Measurements from ENCODE around the gene CDHR2. TPM values are rescaled to one million over a fixed set of nuclear protein-coding genes. Genes with fewer than 3 reads are reported as not detected.
A peak's percentile ranks its signal among the peaks of the same experiment; 100 is the strongest.

The CDHR2 gene
- total and polyA plus RNA-seq, 2 of the 13 experiments (the other 11 are each of a cell fraction or from before 2014, with no cell fraction given) = 17.9 to 20.9 TPM

DNA sequence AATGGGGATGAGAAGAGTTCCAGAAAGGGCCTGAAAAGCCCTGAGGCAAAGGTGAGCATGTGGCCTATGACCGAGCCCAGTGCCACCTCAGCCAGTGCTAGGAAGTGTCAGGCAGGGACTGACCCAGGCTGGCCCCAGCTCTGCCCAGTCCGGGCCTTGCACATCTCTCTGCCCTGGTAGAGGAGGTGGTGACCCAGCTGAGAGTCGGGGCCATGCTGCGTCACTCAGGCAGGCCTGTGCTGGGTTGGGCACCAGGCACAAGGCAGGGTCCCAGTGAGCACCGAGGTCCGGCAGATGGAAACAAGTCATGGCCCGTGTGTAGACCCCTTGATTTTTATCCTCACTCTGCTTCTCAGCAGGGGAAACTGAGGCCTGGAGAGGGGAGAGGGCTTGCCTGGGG, 729 bp downstream of the CDHR2 start (continued):
- TF ChIP-seq DZIP1 (CRISPR knock-in tag; IDR thresholded peaks at IDR 0.05) = peak; percentile 14; the same call in 1 of the 2 replicates
- TF ChIP-seq SP2 (CRISPR knock-in tag; IDR thresholded peaks at IDR 0.05) = no peak
- no peak for TF ChIP-seq GATAD2A (CRISPR knock-in tag; IDR thresholded peaks at IDR 0.05)
- no peak for TF ChIP-seq ZNF891 (CRISPR knock-in tag; IDR thresholded peaks at IDR 0.05)
- no peak for TF ChIP-seq HNRNPH1 (optimal IDR thresholded peaks at IDR 0.05; ENCODE audit: low read depth, low read length)
- TF ChIP-seq, protein P1, sequence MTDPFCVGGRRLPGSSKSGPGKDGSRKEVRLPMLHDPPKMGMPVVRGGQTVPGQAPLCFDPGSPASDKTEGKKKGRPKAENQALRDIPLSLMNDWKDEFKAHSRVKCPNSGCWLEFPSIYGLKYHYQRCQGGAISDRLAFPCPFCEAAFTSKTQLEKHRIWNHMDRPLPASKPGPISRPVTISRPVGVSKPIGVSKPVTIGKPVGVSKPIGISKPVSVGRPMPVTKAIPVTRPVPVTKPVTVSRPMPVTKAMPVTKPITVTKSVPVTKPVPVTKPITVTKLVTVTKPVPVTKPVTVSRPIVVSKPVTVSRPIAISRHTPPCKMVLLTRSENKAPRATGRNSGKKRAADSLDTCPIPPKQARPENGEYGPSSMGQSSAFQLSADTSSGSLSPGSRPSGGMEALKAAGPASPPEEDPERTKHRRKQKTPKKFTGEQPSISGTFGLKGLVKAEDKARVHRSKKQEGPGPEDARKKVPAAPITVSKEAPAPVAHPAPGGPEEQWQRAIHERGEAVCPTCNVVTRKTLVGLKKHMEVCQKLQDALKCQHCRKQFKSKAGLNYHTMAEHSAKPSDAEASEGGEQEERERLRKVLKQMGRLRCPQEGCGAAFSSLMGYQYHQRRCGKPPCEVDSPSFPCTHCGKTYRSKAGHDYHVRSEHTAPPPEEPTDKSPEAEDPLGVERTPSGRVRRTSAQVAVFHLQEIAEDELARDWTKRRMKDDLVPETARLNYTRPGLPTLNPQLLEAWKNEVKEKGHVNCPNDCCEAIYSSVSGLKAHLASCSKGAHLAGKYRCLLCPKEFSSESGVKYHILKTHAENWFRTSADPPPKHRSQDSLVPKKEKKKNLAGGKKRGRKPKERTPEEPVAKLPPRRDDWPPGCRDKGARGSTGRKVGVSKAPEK (CRISPR knock-in tag; IDR thresholded peaks at IDR 0.05; ENCODE audit: borderline replicate concordance) = no peak
- TF ChIP-seq HNRNPL (IDR thresholded peaks at IDR 0.05; ENCODE audit: low read depth, low read length) = peak; percentile 93
- TF ChIP-seq ARNT (IDR thresholded peaks at IDR 0.05) = no peak
- TF ChIP-seq RFX3 (CRISPR knock-in tag; IDR thresholded peaks at IDR 0.05) = no peak
- no peak for TF ChIP-seq CTCF (CRISPR knock-in tag; IDR thresholded peaks at IDR 0.05)
- TF ChIP-seq THAP9 (CRISPR knock-in tag; IDR thresholded peaks at IDR 0.05; ENCODE audit: borderline replicate concordance) = no peak
- TF ChIP-seq, protein P2, sequence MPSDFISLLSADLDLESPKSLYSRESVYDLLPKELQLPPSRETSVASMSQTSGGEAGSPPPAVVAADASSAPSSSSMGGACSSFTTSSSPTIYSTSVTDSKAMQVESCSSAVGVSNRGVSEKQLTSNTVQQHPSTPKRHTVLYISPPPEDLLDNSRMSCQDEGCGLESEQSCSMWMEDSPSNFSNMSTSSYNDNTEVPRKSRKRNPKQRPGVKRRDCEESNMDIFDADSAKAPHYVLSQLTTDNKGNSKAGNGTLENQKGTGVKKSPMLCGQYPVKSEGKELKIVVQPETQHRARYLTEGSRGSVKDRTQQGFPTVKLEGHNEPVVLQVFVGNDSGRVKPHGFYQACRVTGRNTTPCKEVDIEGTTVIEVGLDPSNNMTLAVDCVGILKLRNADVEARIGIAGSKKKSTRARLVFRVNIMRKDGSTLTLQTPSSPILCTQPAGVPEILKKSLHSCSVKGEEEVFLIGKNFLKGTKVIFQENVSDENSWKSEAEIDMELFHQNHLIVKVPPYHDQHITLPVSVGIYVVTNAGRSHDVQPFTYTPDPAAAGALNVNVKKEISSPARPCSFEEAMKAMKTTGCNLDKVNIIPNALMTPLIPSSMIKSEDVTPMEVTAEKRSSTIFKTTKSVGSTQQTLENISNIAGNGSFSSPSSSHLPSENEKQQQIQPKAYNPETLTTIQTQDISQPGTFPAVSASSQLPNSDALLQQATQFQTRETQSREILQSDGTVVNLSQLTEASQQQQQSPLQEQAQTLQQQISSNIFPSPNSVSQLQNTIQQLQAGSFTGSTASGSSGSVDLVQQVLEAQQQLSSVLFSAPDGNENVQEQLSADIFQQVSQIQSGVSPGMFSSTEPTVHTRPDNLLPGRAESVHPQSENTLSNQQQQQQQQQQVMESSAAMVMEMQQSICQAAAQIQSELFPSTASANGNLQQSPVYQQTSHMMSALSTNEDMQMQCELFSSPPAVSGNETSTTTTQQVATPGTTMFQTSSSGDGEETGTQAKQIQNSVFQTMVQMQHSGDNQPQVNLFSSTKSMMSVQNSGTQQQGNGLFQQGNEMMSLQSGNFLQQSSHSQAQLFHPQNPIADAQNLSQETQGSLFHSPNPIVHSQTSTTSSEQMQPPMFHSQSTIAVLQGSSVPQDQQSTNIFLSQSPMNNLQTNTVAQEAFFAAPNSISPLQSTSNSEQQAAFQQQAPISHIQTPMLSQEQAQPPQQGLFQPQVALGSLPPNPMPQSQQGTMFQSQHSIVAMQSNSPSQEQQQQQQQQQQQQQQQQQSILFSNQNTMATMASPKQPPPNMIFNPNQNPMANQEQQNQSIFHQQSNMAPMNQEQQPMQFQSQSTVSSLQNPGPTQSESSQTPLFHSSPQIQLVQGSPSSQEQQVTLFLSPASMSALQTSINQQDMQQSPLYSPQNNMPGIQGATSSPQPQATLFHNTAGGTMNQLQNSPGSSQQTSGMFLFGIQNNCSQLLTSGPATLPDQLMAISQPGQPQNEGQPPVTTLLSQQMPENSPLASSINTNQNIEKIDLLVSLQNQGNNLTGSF (CRISPR knock-in tag; IDR thresholded peaks at IDR 0.05) = 0 out of 2 replicates have a peak, but pooled peaks have one; percentile 50
- TF ChIP-seq KDM2A (CRISPR knock-in tag; IDR thresholded peaks at IDR 0.05; ENCODE audit: borderline replicate concordance, low read depth) = peak; percentile 11; the same call in 1 of the 2 replicates
- TF ChIP-seq NFIB (CRISPR knock-in tag; IDR thresholded peaks at IDR 0.05; ENCODE audit: borderline replicate concordance) = no peak

Measured in HepG2 (cell line).